Adrenal gland (tissue), 5 donors: ENCODE results near the gene TET3.

Source experiments
- POLR2A ChIP-seq, 2 donors: fragments of 450-650 bp; IDR thresholded peaks; one replicate each; pipeline ENCODE4 v1.6.1; 2017; ENCODE audit warnings: antibody characterized with exemption in 2 of 2, mild to moderate bottlenecking in 2 of 2, moderate library complexity in 1 of 2
- TF ChIP-seq, protein P1 (sequence below), 6 experiments: fragments of 450-650 bp in 4 of 6; fragments of 200-600 bp in 2 of 6; sonication (generic) in 1 of 6; IDR thresholded peaks; 1 replicate in 5 of 6; 2 replicates in 1 of 6; pipeline versions ENCODE4 v1.5.1 to v1.8.0; 2016 to 2021; ENCODE audit warnings: antibody characterized with exemption in 6 of 6, mild to moderate bottlenecking in 2 of 6, moderate library complexity in 1 of 6
- donor health status: DM: no; HTN: no; CAD: no.

DNA sequence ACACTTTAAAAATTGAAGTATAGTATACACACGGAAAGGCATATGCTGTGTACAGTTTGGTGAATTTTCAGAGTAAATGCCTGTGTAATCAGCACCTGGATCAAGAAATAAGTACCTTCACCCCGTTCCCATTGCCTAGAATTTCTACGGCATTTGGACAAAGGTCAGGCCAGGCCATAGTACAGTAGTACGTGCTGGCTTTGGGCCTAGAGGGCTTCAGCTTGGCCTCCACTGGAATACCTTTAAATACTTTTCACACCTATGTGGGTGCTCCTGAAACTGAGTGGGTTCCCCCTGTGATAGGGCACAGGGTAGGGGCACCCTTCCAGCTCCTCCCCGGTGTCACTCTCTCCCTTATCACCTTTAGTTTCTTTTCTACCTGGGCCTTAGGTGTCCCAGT is 26.5 kb downstream of the TET3 start:
- TF ChIP-seq, protein P1, sequence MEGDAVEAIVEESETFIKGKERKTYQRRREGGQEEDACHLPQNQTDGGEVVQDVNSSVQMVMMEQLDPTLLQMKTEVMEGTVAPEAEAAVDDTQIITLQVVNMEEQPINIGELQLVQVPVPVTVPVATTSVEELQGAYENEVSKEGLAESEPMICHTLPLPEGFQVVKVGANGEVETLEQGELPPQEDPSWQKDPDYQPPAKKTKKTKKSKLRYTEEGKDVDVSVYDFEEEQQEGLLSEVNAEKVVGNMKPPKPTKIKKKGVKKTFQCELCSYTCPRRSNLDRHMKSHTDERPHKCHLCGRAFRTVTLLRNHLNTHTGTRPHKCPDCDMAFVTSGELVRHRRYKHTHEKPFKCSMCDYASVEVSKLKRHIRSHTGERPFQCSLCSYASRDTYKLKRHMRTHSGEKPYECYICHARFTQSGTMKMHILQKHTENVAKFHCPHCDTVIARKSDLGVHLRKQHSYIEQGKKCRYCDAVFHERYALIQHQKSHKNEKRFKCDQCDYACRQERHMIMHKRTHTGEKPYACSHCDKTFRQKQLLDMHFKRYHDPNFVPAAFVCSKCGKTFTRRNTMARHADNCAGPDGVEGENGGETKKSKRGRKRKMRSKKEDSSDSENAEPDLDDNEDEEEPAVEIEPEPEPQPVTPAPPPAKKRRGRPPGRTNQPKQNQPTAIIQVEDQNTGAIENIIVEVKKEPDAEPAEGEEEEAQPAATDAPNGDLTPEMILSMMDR (IDR thresholded peaks at IDR 0.05): no peak
- no peak for TF ChIP-seq POLR2A (IDR thresholded peaks at IDR 0.05)
